Loucy (cell line): Measurements from ENCODE around the gene SLC7A11.

ENCODE experiments used
- EZH2phosphoT487 ChIP-seq: fragments of 200-600 bp; IDR thresholded peaks from 2 replicates; pipeline ENCODE4 v1.6.1; 2018; ENCODE audit warnings: antibody characterized with exemption, mild to moderate bottlenecking, moderate library complexity, borderline replicate concordance
- TF ChIP-seq, protein P1 (sequence below): fragments of 200-600 bp; sonication (generic); conservative IDR thresholded peaks from 2 replicates; pipeline ENCODE4 v1.5.1; 2014; ENCODE audit warnings: mild to moderate bottlenecking, antibody characterized with exemption, low read length

GRCh38 chr4:138164208-138164607 lies 77.9 kb downstream of the SLC7A11 start:
- TF ChIP-seq, protein P1, sequence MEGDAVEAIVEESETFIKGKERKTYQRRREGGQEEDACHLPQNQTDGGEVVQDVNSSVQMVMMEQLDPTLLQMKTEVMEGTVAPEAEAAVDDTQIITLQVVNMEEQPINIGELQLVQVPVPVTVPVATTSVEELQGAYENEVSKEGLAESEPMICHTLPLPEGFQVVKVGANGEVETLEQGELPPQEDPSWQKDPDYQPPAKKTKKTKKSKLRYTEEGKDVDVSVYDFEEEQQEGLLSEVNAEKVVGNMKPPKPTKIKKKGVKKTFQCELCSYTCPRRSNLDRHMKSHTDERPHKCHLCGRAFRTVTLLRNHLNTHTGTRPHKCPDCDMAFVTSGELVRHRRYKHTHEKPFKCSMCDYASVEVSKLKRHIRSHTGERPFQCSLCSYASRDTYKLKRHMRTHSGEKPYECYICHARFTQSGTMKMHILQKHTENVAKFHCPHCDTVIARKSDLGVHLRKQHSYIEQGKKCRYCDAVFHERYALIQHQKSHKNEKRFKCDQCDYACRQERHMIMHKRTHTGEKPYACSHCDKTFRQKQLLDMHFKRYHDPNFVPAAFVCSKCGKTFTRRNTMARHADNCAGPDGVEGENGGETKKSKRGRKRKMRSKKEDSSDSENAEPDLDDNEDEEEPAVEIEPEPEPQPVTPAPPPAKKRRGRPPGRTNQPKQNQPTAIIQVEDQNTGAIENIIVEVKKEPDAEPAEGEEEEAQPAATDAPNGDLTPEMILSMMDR, result no peak
- TF ChIP-seq EZH2phosphoT487, result no peak
